Cardiac fibroblast (primary cell): ENCODE measurements around the gene RFX8.

Source experiments
- DNase-seq, 2 donors: peaks; one replicate each; pipeline versions ENCODE4 v3.0.0 to v3.0.0-alpha.2; 2010; ENCODE audit warnings: low read depth in 2 of 2
- H3K4me3 ChIP-seq, 2 donors: replicated peaks in 1 of 2; 1 replicate in 1 of 2; 2 replicates in 1 of 2; pipeline ENCODE4 v1.5.1; 2011; ENCODE audit warnings: low read depth in 2 of 2, low read length in 2 of 2, mild to moderate bottlenecking in 2 of 2, moderate library complexity in 1 of 2
- CTCF ChIP-seq: IDR thresholded peaks from one replicate; pipeline ENCODE4 v1.5.1; 2011; ENCODE audit warnings: low read depth, mild to moderate bottlenecking, low read length, inconsistent platforms

Gene RFX8

GRCh38 chr2:101474731-101475384 lies at the start of gene RFX8:
RFX8 (minus strand) TSS chr2:101475112; CDS start chr2:101466848, 8,264 bp downstream.
- peak; percentile 87 to 95 for DNase-seq
- H3K4me3 ChIP-seq, result peak within 1 kb of the TSS; percentile 41 to 62
- TF ChIP-seq CTCF, result no peak

- TF ChIP-seq CTCF, result no peak
- H3K4me3 ChIP-seq, result no peak overlapping the region
- DNase-seq, result no peak
Observed at GRCh38 chr2:101521487-101521886, 46.6 kb upstream of the RFX8 start.

- DNase-seq, result peak; percentile 69 to 75
- TF ChIP-seq CTCF, result no peak
- H3K4me3 ChIP-seq, result no peak overlapping the region
Observed at GRCh38 chr2:101520246-101520645, 45.3 kb upstream of the RFX8 start.

GRCh38 chr2:101518578-101519492 lies 43.9 kb upstream of the RFX8 start:
- peak; percentile 46 for TF ChIP-seq CTCF
- H3K4me3 ChIP-seq, result no peak overlapping the region
- DNase-seq, result peak; percentile 74 to 75

- H3K4me3 ChIP-seq, result no peak overlapping the region
- TF ChIP-seq CTCF, result no peak
- DNase-seq, result peak; percentile 78 to 88
Observed at GRCh38 chr2:101517758-101518271, 42.9 kb upstream of the RFX8 start.

- DNase-seq, result peak; percentile 83 to 99
- no peak for TF ChIP-seq CTCF
- H3K4me3 ChIP-seq, result no peak overlapping the region
Observed at GRCh38 chr2:101516823-101517690, 42.1 kb upstream of the RFX8 start.
